Fibroblast of skin of left biceps (primary cell): ENCODE results near the gene CABLES2.

Experiments
- DNase-seq, 2 experiments: peaks; one replicate each; pipeline ENCODE4 v3.0.0-alpha.2; 2013; ENCODE audit warnings: low read depth in 2 of 2

The CABLES2 gene

GRCh38 chr20:62372042-62372993 lies 34.8 kb downstream of the CABLES2 start:
- no peak for DNase-seq

- no peak for DNase-seq
Measured at GRCh38 chr20:62371588-62372041, 35.5 kb downstream of the CABLES2 start.

- DNase-seq = no peak
Measured at GRCh38 chr20:62370807-62371587, 36.1 kb downstream of the CABLES2 start.

GRCh38 chr20:62370115-62370806 lies 36.8 kb downstream of the CABLES2 start:
- peak; percentile 50 to 51 for DNase-seq

GRCh38 chr20:62369815-62370114 lies 37.3 kb downstream of the CABLES2 start:
- DNase-seq = no peak

- DNase-seq = no peak
Measured at GRCh38 chr20:62368976-62369814, 37.9 kb downstream of the CABLES2 start.

- no peak for DNase-seq
Measured at GRCh38 chr20:62368392-62368975, 38.6 kb downstream of the CABLES2 start.

- no peak for DNase-seq
Measured at GRCh38 chr20:62367633-62368391, 39.3 kb downstream of the CABLES2 start.

GRCh38 chr20:62367136-62367632 lies 39.9 kb downstream of the CABLES2 start, which contains the start of gene LAMA5:
Gene LAMA5, minus strand, starts transcription at chr20:62367312. Its CDS starts 67 bp downstream, at chr20:62367245.
- DNase-seq = no peak

GRCh38 chr20:62366370-62367135 lies 40.5 kb downstream of the CABLES2 start:
- no peak for DNase-seq

GRCh38 chr20:62365814-62366369 lies 41.2 kb downstream of the CABLES2 start:
- no peak for DNase-seq

- DNase-seq = no peak
Measured at GRCh38 chr20:62364911-62365736, 42.0 kb downstream of the CABLES2 start.

- DNase-seq = no peak
Measured at GRCh38 chr20:62363920-62364851, 42.9 kb downstream of the CABLES2 start.

- DNase-seq = no peak
Measured at GRCh38 chr20:62362991-62363919, 43.8 kb downstream of the CABLES2 start.

- DNase-seq = no peak
Measured at GRCh38 chr20:62362590-62362940, 44.5 kb downstream of the CABLES2 start.
